ENCODE measurements around the gene TGFBR3.

DNA sequence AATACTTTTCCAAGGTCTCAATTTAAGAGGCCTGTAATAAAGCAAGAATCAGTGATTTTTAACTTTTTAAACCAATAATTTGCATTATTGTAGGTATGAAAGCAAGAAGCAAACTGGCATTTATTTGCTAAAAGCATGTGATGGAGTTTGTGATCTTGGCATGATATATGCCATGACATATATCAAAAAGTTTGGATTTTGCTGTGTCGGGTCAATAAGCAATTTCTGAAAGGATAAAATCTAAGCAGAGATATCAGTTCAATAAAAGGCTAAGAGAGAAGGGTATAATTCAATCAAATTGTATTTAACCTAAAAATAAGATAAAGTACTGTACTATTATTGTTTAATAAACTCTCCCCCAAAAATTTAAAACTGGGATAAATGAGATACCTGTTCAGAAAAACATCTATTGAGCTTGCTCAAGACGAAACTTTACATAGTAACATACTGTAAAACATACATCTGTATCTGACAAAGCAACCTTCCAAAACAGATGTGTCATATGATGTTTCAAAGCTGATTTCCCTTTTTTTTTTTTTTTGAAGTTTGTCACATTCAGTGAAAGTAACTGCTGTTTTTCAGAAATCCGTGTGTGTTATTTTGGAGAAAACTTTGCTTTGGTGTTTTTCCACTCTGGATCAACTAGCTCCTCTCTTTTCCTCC, 74.5 kb downstream of the TGFBR3 start:
- TF ChIP-seq CTCF (conservative IDR thresholded peaks at IDR 0.05; ENCODE audit: low read depth, low read length) (no peak), POLR2A (IDR thresholded peaks at IDR 0.05; ENCODE audit: low read depth, low read length) (no peak), RCOR1 (IDR thresholded peaks at IDR 0.05; ENCODE audit: insufficient replicate concordance, low read length) (no peak), BHLHE40 (IDR thresholded peaks at IDR 0.05; ENCODE audit: low read depth, low read length) (no peak), RAD21 (IDR thresholded peaks at IDR 0.05; ENCODE audit: low read length) (no peak)
